Measurements from ENCODE around the gene ANO10.
"Not testable (repeated sequence)": the region's sequence is repeated elsewhere in the genome, so short reads cannot be mapped to it uniquely, and the experiment has no call there.

ANO10 gene

DNA sequence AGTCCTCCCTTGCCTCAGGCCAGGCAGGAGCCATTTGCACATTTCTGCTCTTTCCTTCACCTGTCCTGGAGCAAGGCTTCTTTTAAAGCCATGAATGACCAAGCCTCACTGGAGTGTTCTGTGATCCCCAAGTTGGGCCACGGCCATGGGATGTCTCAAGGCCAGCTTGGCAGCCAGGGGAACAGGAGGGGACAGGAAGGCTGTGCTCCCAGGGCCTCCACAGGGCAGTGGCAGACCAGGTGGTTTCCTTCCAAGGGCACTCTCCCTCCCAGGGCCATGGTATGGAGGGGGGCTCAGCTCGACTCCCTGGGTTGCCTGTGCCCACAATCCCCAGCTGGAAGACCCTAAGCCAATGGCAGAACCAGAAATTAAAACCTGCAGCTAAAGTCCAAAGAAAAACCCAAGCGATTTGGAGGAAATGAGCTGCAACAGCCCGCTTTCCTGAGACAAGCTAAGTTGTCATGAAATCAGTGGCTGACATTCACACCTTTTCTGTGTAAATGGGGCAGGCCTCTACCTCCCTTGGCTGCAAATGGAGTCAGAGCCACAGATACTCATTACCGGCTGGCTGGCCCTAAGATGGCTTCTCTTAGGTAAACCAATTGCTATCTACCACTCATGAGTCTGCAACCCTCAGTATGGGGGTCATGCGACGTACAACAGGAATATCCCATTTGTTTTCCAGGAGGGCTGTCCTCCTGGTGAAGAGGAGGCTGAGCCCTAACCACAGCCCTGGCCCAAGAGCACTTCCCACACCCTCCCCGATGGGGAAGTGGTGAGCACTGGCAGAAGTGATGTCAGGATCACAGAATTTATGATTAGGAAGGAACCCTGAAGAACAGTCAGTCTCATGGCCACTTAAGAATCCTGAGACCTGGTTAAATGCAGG is 252.2 kb downstream of the ANO10 start:
- peak; percentile 51 for DNase-seq

DNA sequence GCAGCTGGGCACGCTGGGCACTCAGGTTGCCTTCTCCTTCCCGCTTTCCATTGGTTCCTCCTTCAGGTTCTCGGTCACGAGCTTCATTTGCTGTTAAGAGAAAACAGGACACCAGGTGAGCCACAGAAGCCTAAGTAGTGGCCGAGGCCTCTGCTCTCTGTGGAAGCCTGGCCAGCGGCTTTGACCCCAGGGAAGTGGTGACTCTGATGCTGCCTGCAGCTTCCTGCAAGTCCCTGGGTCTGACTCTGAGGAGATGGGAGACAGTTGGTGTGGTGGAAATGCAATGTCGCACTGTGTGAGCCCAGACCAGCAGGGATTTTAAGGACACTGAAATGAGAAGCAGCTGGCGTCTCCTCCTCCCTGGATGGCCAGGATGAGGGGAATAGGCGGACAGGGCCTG is 254.9 kb downstream of the ANO10 start:
- no peak for DNase-seq

DNA sequence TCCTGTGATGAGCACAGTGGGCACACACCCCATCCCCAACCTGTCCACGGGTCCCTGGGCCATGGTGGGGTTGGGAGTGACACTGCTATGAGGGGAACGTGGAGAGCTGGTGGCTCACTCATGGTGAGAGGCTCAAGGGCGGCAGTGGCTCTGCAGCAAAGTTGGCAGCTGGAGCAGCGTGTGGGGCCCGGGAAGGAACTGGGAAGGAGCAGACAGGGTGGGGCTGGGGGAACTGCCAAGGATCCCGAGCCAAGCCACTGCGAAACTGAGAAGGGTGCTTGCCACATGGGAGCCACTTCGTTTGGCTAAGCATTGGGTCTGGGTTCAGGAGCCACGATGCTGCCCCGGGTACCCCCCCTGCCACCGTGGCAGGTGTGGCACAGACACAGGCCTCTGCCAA is 255.3 kb downstream of the ANO10 start:
- no peak for DNase-seq

DNA sequence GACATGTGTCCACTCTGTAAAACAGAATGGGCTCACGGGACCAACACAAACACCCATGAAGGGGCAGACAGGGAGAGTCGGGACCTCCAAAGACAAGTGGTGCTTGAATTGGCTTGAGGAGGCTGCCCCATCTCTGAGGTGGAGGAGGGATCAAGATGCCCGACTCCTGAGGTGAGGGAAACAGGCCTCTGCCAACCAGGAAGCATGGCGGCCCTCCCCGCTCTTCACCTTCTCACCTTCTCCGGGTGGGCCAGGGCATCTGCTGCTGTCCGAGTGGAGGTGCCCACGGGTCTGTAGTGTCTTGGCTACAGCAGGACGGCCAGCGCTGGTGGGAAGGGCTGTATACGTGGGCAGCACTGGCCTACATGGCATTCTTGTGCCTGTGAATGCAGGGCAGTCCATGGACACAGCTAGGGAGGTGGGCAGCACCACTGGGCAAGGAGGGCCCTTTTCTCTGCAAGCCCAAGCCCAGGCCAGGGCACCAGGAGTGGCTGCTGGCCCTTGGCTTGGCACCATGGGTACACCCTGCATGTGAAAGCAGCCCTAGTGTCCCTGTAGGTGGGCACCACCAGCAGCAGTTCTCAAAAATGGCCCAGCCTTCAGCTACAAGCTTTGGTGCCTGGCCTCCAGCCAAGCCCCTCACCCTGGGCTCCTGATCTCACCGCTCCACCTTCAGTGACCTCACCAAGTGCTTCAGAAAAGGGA is 256.1 kb downstream of the ANO10 start:
- no peak for DNase-seq

DNA sequence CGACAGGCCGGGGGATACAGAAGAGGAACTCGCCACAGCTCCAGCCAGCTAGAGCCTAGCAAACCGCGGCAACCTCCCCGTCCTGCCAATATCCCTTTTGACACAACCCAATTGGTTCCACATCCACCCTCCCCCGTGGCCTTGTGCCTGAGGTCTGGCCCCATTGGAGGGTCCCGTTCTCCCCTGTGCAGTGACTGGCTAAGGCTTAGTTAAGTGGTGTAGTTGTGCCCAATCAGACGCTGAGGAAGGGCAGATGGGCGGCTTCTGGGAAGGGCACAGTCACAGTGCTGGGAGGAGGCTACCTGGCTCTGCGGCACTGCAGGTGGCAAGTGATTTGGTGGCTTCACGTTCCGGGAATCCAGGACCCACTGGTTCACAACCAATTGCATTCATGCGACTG is 256.9 kb downstream of the ANO10 start:
- no peak for DNase-seq

DNA sequence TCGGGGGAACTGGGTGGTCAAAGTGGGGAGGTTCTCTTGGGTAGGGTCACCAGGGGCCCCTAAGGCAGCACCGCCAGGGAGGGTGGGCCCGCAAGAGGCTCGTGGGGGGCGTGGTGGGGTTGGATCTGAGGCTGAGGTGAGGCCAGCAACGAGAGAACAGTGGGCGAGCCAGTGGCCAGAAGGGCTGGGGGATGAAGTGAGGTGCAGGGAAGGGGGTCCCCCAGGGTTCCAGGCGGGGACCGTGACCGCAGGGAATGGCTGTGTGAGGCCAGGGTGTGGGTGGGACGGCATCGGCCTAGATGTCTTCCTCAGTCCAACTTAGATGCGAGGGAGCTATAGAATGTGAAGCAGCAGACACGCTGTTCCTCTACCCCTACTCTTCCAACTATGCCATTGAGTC is 257.3 kb downstream of the ANO10 start:
- no peak for DNase-seq

DNA sequence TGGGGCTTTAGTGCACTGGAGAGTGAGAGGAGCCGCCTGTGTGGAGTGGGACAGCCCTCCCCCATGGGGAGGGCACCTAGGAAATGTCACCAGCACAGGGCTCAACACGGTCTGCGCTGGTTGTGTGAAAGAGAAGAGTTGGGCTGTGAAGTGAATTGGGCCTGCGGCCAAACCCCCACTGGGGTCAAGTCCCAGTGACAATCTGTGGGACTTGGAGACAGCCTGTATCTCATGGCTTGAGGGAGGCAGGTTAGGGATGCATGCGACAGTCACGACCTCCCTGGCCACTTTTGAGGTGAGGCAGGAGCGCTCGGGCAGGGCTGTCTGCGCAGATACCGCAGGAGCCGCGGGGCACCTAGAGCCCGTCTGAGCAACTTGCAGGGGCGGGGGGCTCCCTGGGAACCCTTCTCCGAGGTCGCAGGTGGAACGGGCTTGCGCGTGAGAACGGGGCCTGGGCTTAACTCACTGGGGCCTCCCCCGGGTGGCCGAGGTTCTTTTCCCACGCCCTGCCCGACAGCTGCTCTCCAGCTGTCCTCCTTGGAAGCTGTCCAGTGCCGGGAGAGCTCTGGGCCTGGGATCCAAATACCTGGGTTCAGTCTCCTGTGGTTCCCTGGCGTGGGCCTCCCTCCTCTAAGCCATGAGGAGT is 258.1 kb downstream of the ANO10 start:
- no peak for DNase-seq

DNA sequence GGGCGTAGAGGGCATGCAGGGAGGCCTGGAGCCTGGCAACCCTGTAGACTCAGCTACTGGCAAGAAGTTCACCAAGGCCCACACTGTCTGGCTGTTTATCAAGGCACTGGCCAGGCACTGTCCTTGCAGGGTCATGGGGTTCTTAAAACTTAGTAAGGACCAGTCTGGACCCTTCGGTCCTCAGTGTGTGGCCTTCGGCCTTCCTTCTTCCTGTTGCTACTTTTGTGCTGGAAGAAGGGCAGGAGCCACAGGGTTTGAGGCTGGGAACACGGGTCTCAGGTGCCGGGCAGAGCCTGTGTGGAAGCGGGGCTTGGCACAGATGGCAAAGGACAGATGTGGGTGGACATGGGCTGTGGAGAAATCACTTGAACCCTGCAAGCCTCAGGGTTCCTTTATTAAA is 258.9 kb downstream of the ANO10 start:
- no peak for DNase-seq

DNA sequence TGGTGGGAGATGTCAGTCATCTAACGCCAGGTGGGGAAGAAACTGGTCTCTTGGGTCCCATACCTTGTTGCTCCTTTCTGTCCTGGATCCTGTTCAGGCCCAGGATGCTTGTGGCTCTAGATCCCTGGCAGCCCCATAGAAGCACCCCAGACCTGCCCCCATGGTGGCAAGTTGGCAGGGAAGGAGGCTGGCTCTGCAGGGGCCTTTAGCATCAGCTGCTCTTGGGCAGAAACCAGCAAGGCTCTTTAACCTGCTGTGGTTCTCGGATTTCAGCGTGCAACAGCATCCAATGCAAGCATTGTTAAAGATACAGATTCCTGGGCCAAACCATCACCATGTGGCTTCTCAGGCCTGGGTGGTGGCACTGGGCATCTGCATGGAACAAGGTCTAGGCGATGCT is 259.6 kb downstream of the ANO10 start:
- no peak for DNase-seq

DNA sequence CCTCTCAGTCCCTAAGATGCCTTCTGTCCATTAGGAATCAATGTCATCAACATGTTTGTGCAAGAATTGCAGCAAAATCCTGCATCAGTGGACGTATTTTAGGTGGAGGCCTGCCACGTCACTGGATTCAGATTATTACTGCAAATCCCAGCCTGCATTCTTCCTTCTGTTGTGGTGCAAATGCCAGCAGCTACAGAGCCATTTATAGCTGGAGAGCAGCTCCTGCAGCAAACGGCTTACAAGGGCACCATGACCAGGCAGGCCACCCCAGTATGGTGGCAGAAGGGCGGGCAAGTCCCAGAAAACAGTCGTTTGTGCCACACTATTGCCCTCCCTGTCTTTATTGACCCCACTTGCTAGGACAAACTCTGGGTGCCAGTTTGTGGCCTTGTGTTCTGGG is 260.7 kb downstream of the ANO10 start:
- no peak for DNase-seq

DNA sequence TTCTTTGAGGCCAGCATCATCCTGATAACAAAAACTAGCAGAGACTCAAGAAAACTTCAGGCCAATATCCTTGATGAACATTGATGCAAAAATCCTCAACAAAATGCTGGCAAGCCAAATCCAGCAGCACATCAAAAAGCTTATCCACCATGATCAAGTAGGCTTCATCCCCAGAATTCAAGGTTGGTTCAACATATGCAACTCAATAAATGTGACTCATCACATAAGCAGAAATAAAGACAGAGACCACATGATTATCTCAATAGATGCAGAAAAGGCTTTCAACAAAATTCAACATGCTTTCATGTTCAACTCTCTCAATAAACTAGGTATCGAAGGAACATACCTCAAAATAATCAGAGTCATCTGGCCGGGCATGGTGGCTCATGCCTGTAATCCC is 265.8 kb downstream of the ANO10 start:
- not testable (repeated sequence) for DNase-seq

DNA sequence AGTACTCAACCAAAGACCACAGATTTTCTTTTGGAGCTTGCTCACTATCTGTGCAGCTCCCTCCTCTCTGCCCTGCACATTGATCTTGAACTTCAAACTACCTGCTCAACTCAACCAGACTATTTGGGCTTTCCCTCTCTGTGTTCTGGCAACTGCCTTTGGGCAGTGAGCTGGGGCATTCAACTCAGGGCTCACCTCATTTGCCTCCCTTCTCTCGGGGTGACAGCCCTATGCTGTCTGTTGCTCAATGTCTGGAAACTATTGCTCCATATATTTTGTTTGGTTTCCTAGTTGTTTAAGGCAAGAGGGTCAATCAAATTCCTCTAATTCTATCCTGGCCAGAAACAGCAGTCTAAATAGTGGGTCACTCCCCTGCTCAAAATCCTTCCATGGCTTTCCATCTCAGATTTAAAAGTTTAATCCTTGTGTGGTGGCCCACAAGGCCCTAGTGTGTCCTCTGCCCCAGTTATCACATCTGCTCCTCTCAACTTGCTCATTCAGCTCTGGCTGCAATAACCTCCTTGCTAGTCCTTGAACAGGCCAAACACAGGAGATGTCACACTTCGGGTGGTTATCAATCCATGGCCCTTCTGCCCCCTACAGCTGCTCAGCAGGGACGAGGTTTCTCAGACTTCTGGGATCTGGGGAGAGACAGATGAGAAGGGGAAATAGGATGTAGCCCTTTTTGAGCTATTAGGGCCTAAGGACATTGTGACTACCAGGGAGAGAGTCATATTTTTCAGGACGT is 267.7 kb downstream of the ANO10 start:
- DNase-seq = no peak

DNA sequence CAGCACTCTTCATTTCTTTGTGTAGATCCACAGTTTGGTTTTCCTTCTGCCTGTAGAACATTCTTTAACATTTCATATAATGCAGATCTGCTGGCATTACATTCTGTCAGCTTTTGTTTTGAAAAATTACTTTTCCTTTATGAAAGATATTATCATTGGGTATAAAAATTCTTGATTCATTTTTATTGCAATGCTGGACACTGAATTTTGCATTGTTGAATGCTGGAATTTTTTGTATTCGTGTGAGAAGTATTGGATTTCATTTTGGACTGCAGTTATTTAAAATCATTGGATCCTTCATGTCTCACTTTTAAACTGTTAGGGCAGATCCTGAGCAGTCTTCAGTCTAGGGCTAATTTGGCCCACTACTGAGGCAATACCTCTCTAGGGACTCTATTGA is 268.4 kb downstream of the ANO10 start:
- no peak for DNase-seq

DNA sequence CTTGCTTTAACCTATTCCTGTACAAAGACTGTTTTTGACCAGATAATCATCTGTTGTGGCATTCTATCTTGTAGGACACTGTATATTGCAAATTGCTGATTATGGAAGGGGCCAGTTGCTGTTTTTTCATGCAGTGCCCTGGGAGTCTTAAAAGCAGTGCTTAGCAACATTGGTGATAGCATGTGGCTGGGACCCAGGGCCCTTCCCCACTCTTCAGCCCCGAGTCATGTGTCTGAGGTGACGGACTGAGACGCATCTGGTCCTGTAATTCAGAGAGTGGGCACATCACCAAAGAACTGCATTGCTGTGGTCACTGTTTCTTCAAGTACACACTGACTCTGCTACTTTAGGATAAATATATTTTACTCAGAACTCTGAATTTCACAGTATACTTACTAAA is 272.1 kb downstream of the ANO10 start:
- DNase-seq = peak; percentile 69

DNA sequence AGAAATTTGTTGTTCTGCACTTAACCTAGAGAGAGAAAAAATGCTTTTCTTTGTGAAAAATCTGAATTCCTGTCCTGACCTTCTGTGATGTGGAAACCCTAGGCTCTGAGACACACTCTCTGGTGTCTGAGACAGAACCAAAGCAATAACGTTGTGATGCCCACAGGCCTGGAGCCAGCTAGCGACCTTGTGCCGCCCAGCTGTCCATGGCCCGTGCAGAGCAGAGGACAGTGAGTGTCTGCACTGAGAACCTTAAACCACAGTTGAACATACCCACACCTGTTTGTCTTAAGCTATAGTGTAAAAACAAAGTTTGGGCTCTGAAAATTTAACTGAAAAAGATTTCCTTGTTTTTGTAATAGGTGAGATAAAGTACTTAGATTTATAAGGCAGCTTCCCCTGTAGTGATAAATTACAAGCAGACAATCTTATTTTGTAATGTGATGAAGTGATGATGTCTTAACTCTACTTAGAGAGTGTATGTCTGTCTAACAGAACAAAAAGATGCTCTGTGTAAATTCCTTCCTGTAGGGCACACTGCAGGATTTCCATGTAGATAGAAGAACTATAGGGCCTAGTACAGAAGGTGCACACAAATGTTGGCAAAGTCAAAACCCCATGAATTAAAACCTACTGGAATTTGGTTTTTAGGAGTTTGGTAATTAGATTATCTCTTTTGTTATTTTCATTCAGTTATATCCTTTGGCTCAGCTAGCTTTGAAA is 272.8 kb downstream of the ANO10 start:
- peak; percentile 18 for DNase-seq

DNA sequence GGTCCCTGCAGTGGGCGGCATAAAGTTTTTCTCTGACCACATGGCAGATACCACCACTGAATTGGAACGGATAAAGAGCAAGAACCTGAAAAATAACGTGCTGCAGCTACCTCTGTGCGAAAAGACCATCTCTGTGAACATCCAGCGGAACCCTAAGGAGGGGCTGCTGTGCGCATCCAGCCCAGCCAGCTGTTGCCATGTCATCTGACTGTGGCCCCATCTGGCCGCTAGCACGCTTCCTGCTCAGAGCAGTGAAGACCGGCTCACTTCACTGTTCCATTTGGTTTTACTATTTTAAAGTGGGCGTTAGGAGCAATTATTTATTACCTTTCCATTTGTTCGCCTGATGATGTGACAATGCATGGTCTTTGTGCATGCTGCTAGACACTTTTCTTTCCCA is 273.5 kb downstream of the ANO10 start:
- no peak for DNase-seq

DNA sequence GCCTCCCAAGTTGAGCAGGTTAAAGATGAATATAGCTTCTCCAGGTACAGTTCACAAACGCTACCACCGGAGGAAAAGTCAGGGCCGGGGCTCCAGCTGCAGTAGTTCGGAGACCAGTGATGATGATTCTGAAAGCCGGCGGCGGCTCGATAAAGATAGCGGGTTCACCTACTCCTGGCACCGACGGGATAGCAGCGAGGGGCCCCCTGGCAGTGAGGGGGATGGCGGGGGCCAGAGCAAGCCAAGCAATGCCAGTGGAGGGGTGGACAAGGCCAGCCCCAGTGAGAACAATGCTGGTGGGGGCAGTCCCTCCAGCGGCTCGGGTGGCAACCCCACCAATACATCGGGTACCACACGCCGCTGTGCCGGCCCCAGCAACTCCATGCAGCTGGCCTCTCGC is 274.0 kb downstream of the ANO10 start:
- DNase-seq = no peak

DNA sequence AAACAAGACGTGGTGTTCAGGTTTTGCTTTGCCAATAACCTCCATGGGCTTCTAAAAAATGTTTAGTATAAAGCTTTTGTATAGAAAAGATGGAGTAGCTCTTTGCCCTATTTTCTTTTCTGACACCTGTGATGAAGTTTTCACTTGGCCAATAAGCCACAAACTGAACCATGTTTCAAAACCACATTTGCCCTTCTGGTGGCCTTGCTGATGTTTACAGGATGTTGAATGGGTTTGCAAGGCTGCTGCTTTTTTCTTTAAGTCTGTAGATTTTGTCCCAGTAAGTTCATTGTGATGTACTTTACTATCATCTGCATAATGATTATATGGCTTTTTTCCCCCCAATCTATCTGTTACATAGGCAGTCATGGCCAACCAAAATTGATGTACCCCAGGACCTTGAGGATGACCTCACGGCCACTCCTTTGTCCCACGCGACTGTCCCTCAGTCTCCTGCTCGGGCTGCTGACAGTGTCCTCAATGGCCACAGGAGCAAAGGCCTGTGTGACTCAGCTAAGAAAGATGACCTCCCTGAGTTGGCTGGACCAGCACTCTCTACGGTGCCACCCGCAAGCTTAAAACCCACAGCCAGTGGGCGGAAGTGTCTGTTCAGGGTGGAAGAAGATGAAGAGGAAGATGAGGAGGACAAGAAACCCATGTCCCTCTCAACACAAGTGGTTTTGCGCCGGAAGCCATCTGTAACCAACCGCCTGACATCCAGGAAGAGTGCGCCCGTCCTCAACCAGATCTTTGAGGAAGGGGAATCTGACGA is 274.6 kb downstream of the ANO10 start:
- no peak for DNase-seq

DNA sequence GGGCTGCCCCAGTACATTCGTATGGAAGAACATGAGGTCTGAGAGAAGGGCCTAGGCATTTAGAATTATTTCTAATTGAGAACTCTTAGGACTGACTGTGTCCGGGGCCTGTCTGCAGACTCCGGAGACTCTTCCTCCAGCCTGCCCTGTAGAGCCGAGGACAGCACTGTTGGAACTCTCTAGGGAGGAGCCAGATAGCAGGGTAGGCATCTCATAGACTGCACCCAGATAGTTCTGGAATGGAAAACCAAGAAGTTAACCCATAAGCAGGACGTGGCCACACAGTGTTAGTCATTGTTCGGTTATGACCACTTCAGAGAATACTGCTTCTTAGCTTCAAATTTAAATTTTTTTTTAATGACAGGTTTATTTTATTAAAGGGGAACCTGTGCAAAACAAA is 275.9 kb downstream of the ANO10 start:
- DNase-seq = no peak

DNA sequence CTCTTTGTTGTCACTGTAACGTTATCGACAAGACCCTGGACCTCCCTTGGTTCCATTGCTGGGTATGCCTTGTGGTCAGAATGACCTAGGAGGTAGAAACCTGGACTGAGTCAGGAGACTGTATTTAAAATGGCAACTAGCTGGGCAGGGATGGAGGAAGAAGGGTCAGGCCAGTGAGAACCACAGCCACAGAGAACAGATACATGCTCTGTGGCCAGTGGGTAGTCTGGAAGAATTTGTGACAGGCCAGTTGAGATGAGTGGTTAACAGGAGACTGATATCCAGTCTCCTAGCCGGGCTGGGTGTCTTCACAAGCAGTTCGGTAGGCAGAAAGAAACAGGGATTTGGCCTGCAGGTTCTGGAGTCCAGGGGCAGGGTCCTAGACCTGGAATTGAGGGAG is 276.6 kb downstream of the ANO10 start:
- no peak for DNase-seq

DNA sequence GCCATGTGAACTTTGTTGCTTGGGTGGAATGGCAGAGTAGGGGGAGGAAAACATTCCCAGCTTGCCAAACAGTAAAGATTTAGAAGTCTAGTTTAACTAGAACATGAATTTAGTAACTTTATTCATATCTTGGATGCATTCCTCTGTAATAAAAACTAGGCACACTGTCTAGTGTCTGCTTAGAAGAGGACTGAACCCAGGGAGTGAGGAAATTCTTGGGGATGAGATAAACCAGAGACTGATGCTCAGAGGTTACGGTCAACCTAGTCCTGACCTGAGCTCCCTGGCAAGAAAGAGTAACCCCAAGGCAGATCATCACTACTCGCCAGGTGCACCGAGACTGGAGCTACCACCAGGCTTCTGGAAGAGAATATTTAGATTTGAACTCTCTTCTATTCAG is 277.3 kb downstream of the ANO10 start:
- DNase-seq = no peak

DNA sequence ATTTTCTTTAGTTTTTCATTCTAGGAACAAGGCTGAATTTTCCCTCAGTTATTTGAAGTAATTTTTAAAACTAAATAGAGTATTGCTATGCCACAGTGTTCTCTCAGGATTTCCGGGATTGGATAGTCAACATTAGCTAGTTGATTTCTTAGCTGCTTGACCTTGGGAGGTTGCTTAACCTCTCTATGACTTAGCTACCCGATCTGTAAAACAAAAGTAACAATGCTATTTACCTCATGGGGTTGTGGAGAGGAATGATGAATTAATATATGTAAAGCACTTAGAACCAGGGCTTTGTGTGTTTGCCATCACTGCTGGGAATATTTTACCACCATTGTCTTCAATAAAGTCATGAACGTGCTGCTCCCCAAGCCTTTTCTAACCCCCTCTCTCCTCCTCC is 278.0 kb downstream of the ANO10 start:
- no peak for DNase-seq

All from OCI-M1 (cell line).